ENCODE measurements around the gene CEP85. TPM values are rescaled to one million over a fixed set of nuclear protein-coding genes. Genes with fewer than 3 reads are reported as not detected.

The CEP85 gene
- total RNA-seq, 2 experiments from 2014 or later: 47.1 to 55.2 TPM

DNA sequence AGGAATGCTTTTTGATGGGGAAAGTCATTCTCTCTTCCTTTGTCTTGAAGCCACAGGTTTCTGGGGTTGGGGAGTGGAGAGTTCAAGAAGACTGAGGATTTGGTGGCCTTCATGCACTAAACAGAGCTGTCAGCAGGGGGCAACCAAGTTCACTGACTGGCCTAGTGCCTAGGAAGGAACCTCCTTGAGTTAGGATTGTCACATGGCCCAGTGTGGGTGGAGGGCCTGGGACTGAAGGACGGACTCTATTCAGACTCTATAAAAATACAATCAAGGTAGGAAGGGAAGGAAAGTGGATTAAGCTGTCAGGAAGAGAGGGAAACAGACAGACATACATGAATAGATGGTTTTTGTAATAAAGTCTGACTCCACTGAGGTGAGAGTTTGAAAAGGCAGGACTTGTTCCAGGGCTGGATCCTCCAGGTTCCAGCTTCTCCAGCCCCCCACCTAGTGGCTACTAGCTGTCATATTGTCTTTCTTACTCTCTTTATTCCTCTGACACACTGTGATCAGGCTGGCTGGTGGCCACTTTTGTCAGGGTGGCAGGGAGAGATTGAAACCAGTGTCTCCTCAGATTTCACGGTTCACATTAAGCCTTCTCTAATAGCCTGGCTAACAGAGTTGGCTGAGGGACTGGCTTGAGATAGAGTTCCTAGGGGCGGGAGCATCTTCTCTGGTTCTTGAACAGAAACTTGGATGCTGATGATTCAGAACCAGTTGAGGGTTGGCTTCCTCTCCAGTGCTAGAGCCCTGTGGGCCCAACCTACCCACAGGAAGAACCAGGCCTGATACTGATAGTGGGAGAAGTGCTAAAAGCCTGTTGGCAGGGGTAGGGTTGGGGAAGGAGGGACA, 41.8 kb downstream of the CEP85 start:
- BruUV-seq (replicated peaks): no TSS peak
- intact Hi-C loops (cut with micrococcal nuclease; ENCODE audit: unreplicated experiment): loop anchor here (2.0 kb wide), 1 partner anchor 141 kb away; no protein-coding TSS in a partner anchor
- Histone ChIP-seq H3K36me3 (ENCODE audit: insufficient read depth, low read length) (peaks cover 83% of the 10 kb centered on the region), H2AFZ (ENCODE audit: low read length) (no peak overlapping the region), H3K27ac (ENCODE audit: low read depth, low read length, poor library complexity, severe bottlenecking) (peak overlapping the region; percentile 5), H3K9me3 (ENCODE audit: low read length) (no peaks in the 10 kb centered on the region), H3K4me2 (ENCODE audit: low read length) (no peak overlapping the region), H4K20me1 (ENCODE audit: insufficient read depth, low read length) (no peaks in the 10 kb centered on the region), H3K79me2 (ENCODE audit: insufficient read depth, low read depth, low read length) (no peaks in the 10 kb centered on the region), H3K9me2 (ENCODE audit: insufficient read depth, low read length) (no peaks in the 10 kb centered on the region), H3K4me1 (ENCODE audit: insufficient read depth, low read length, poor library complexity, severe bottlenecking) (peaks cover 30% of the 10 kb centered on the region), H3K4me3 (ENCODE audit: low read depth, low read length, poor library complexity, severe bottlenecking) (no peak overlapping the region)
- ChIA-PET POLR2A (interaction anchor here (0.5 to 1.0 kb wide), 5 partner anchors 29 to 221 kb away, joined by 3 to 4 read pairs (median 3); no protein-coding TSS in a partner anchor), CTCF (ENCODE audit: unreplicated experiment) (interaction anchor here (0.5 kb wide), 1 partner anchor 10 kb away, joined by 3 read pairs; no protein-coding TSS in a partner anchor)
- TF ChIP-seq EZH2phosphoT487 (IDR thresholded peaks at IDR 0.05; ENCODE audit: borderline replicate concordance, low read depth, low read length): no peak
- TF ChIP-seq, protein P1, sequence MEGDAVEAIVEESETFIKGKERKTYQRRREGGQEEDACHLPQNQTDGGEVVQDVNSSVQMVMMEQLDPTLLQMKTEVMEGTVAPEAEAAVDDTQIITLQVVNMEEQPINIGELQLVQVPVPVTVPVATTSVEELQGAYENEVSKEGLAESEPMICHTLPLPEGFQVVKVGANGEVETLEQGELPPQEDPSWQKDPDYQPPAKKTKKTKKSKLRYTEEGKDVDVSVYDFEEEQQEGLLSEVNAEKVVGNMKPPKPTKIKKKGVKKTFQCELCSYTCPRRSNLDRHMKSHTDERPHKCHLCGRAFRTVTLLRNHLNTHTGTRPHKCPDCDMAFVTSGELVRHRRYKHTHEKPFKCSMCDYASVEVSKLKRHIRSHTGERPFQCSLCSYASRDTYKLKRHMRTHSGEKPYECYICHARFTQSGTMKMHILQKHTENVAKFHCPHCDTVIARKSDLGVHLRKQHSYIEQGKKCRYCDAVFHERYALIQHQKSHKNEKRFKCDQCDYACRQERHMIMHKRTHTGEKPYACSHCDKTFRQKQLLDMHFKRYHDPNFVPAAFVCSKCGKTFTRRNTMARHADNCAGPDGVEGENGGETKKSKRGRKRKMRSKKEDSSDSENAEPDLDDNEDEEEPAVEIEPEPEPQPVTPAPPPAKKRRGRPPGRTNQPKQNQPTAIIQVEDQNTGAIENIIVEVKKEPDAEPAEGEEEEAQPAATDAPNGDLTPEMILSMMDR (conservative IDR thresholded peaks at IDR 0.05; ENCODE audit: low read length): peak; percentile 90
- peak; percentile 78 for DNase-seq (ENCODE audit: low spot score)

DNA sequence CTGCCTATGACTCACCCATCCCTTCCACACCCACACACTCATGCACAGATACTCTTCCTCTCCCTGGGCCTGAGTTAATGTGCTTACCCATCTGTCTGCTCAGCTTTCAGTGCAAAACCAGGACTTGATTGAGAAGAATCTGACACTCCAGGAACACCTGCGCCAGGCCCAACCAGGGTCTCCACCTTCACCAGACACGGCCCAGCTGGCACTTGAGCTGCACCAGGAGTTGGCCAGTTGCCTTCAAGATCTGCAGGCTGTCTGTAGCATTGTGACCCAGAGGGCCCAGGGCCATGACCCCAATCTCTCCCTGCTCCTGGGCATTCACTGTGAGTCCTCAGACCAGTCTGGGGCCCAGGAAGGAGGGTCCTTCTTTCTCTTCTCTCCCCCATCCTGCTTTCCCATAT, 42.4 kb downstream of the CEP85 start:
- POLR2A ChIA-PET: interaction anchor here (0.5 to 1.0 kb wide), 2 partner anchors 39 to 40 kb away, joined by 3 to 4 read pairs; no protein-coding TSS in a partner anchor
- H3K36me3 ChIP-seq (ENCODE audit: insufficient read depth, low read length): peaks cover 83% of the 10 kb centered on the region

More for the DNA sequence above, 42.4 kb downstream of the CEP85 start:
- no peaks in the 10 kb centered on the region for H4K20me1 ChIP-seq (ENCODE audit: insufficient read depth, low read length)
- H2AFZ ChIP-seq (ENCODE audit: low read length): no peak overlapping the region
- BruUV-seq (replicated peaks): no TSS peak
- no peak overlapping the region for H3K27ac ChIP-seq (ENCODE audit: low read depth, low read length, poor library complexity, severe bottlenecking)
- H3K4me2 ChIP-seq (ENCODE audit: low read length): no peak overlapping the region
- H3K4me1 ChIP-seq (ENCODE audit: insufficient read depth, low read length, poor library complexity, severe bottlenecking): peaks cover 30% of the 10 kb centered on the region
- no peaks in the 10 kb centered on the region for H3K9me3 ChIP-seq (ENCODE audit: low read length)
- TF ChIP-seq EZH2phosphoT487 (IDR thresholded peaks at IDR 0.05; ENCODE audit: borderline replicate concordance, low read depth, low read length): no peak
- TF ChIP-seq, protein P1 (conservative IDR thresholded peaks at IDR 0.05; ENCODE audit: low read length): no peak
- H3K9me2 ChIP-seq (ENCODE audit: insufficient read depth, low read length): no peaks in the 10 kb centered on the region
- H3K79me2 ChIP-seq (ENCODE audit: insufficient read depth, low read depth, low read length): no peaks in the 10 kb centered on the region
- no peak for DNase-seq (ENCODE audit: low spot score)
- intact Hi-C loops (cut with micrococcal nuclease; ENCODE audit: unreplicated experiment): no loop called here
- CTCF ChIA-PET (ENCODE audit: unreplicated experiment): no interaction called here
- no peak overlapping the region for H3K4me3 ChIP-seq (ENCODE audit: low read depth, low read length, poor library complexity, severe bottlenecking)
